Stimulated activated CD8-positive, alpha-beta memory T cell treated with anti-CD3 and anti-CD28 coated beads, Interleukin-12 subunit alpha, Interleukin-12 subunit beta, amount 100 ng/mL, for 4 hours (primary cell): ENCODE results near the gene ITGA3.
A peak's percentile ranks its signal among the peaks of the same experiment; 100 is the strongest.
"Not testable (repeated sequence)": the region's sequence is repeated elsewhere in the genome, so short reads cannot be mapped to it uniquely, and the experiment has no call there.

ENCODE experiments used
- DNase-seq: peaks from one replicate; pipeline ENCODE4 v3.0.0-alpha.2; 2020; ENCODE audit warnings: low read depth

ITGA3 gene

DNA sequence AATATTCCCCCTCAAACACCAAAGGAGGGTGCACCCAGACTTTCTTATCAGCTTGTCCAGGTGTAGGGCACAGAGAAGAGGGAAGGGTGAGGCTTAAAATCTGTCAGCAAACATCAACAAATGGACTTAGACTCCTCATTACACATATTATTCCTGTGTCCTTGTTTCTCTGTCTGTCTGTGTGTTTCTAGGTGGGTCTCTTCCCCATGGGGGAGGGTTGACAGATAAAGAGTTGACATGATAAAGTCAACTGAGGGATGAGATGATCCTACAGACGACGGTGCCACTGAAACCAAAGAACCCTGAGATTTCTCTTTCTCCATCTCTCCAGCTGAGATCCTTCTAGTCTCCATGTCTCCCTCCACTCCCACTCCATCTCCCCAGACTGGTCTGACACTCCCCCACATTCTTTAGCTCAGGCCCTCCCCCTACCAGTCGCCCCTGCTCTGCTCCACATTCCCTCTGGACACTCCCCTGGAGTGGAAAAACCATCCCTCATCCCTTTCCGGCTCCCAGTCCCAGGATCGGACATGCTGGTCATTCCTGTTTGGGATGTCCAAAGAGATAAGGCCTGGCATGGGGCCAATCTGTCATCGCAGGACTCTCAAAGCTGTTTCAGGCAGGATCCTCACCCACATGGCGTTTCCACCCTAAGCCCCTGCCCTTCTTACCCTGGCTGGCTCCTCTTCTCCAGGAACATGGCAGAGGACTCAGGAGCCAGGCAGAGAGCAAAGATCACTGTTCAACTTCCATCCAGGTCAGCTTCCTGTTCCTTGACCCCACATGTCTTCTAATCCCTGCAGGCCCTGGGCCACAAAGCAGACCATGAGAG, 2.9 kb upstream of the ITGA3 start:
- DNase-seq: no peak

DNA sequence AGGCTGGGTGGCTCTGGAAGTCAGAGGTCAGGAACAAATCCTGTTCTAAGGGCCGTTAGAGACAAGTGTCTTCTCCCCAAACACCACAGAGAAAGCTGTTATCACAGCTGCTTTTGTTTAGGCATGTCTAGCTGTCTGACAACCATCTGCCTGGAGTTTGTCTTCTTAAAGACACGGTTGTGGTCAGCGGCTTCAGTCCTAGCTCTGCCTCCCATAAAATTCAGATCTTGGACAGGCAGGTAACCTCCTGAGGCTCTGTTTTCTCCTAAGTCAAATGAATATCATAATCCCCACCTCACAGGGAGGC, 2.3 kb upstream of the ITGA3 start:
- DNase-seq: no peak

DNA sequence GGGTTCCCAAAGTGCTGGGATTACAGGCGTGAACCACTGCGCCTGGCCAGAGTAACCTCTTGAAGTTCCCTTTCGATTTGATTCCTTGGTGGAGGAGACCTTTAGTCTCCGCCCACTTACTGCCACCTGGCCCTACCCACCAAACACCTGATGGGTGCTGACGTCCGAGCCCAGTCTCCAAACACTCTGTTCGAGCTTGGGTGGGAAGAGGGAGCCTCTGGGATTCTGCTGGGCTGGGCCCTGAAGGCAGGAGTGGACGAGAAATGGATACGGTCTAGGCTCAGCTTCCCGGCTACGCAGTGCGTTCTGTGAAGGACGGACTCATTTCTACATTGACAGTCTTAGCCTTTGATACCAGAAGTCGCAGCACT, 870 bp upstream of the ITGA3 start:
- DNase-seq: no peak

DNA sequence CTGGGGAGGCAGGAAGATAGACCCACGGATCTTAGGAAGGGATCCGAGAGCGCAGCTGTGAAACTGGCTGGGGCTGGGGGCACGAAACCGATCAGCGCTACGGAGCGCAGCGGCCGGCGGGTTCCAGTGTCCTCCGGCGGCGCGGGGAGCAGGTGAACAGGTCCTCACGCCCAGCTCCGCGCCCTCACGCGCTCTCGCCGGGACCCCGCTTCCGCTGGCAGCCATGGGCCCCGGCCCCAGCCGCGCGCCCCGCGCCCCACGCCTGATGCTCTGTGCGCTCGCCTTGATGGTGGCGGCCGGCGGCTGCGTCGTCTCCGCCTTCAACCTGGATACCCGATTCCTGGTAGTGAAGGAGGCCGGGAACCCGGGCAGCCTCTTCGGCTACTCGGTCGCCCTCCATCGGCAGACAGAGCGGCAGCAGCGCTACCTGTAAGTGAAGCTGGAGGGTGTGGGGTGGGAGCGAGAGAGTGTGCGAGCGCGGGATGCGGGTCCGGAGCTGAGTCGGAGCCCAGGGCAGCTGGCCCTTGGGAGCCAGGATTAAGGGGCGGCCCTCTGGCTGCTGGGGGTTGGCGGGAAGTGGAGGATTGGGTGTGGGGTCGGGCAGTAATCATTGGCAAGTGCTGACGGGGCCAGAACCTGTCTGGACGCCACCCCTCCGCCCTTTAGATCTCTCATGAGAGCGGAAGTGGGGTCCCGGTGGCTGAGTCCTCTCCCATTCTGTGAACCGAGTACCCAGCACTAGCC, 479 bp downstream of the ITGA3 start:
- DNase-seq: peak; percentile 35

DNA sequence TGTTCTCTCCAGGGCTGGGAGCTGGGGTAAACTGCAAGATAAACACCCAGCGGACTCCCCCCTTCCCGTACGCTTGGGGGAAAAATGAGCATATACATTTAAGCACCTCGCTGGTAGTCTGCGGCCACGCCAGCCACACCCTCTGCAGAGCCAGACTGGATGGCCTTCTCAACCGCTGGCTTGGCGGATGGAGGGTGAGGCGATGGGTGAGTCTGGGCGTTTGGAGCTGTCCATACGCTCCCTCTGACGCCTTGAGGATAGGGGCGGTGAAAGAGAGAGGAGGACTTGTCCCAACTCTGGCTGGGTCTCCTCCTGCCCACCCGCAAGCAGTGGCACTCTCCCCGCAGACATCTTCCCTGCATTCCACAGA, 1.0 kb downstream of the ITGA3 start:
- no peak for DNase-seq

DNA sequence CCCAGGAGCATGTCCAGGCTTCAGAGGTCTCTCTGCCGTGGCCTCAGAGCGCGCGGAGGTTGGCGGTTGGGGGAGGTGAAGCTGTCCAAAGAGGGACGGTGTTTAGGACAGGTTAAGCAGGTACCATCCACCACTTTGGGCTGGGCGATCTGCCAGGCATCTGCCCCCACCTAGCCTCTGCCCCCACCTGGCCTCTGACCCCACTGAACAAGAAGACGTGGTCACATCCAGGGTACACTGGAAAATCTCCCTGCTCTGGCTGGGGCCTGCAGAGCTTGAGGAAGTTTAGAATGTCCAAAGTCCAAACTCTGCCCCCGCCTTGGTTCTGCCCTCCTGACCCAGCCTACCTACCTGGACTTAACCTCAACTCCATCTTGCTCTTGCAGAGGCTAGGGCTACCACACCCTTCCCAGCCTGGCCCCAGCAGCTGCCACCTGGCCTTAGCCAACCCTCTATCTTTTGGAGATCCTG, 1.6 kb downstream of the ITGA3 start:
- DNase-seq: no peak

DNA sequence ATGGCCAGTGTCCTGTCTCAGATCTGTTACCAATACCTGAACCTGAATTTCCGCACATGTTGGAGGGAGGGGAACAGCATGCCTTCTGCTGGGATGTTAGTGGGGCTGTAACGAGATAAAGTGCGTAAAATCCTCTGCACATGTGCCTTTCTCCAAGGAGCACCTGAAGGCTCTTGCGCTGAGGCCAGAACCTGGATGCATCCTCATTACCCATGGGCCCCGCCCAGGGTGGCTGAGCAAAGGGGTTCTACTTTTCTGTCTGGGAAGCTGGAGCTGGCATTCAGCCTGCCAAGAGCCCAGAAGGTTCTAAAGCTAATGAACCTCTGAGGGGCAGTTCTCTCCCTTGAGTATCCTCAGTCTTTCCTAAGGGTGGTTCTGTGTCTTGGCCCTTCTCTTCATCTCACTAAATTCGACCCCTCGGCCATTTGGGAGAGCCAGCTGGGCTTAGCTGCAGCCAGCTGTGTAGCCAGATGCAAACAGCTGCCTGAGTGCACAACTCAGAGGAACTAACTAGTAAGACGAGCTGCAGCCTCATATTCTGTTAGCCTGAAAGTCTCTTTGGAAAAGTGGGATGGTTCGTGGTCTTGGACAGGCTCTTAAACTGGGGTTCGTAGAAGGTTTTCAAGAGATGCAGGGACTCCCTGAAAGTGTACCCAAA, 2.5 kb downstream of the ITGA3 start:
- DNase-seq: no peak

DNA sequence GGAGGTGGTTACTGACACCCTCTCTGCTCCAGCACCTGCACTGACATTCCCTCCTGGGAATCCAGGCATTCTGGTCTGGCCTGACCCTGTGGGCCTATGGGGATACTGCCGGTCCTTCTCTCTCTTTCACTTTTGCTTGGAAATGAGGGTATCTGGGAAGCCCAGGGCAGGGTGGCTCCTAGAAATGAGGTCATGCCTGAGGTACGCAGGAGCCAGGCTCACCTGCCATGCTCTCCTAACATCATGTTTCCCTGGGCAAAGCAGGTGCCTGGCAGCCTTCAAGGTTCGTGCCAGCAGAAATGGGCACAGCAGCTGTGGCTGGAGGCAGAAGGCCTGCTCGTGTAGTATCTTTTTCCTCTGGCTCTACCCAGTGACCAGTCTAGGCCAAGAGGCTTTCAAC, 3.3 kb downstream of the ITGA3 start:
- DNase-seq: no peak

DNA sequence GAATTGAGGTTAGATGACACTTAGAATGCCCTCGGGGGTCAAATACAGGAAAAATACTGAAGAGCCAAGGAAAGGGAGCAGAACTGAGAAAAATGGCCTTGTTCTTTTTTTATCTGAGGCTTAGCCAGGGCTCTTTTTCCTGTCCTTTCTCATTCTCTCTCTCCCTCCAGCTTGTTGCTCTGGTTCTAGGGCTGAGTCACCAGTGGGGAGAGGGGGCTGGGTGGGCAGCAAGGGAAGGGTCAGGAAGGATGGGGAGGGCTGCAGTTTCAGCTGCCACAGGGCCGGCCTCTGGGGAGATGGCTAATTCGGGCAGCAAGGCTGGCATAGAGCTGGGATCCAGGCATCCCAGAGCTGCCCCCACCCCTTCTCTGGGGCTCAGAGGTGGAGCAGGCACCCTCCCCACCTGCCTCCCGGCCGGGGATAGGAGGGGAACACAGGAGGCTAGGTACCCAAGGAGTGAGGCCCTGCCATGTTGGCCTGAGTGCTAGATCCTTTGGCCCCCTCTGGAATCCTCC, 3.9 kb downstream of the ITGA3 start:
- no peak for DNase-seq

DNA sequence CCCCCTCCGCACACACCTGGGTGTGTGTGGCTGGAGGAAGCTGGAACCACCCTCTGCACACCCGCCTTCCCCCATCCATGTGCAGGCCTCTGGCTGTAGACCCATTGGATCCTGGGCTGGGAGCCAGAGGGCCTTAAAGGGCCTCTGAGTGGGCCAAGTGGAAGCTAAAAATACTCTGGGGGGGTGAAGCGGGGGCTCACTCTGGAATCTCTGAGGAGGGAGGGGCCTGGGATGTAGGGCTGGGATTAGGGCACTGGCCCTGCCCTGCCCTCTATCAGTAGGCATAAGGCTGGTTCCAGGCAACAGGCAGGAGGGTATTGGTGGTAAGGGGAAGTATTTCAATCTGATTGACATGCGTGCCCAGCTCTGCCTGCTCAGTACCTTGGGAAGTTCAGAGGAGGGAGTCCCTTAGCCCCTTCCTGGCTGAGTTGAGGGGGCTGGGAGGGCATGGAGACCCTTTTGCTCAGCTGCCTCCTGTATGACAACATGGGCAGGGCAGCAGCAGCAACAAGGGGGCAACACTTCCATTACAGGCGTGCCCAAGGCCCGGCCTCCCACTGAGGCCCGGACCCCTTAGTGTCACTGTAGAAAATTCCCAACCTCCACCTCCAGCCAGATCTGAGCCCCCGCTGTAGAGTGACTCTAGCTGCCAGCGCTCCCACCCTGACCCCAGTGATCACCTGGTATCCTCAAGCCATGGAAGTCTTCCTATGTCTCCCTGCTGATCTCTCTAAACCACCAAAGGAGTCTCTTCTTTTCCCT, 5.2 kb downstream of the ITGA3 start:
- DNase-seq: no peak

DNA sequence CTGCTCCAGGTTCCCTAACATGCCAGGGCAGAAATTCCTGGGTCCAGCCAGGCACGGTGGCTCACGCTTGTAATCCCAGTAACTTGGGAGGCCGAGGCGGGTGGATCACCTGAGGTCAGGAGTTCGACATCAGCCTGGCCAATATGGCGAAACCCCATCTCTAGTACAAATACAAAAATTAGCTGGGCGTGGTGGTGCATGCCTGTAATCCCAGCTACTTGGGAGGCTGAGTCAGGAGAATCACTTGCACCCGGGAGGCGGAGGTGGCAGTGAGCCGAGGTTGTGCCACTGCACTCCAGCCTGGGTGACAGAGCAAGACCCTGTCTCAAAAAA, 5.8 kb downstream of the ITGA3 start:
- DNase-seq: not testable (repeated sequence)

DNA sequence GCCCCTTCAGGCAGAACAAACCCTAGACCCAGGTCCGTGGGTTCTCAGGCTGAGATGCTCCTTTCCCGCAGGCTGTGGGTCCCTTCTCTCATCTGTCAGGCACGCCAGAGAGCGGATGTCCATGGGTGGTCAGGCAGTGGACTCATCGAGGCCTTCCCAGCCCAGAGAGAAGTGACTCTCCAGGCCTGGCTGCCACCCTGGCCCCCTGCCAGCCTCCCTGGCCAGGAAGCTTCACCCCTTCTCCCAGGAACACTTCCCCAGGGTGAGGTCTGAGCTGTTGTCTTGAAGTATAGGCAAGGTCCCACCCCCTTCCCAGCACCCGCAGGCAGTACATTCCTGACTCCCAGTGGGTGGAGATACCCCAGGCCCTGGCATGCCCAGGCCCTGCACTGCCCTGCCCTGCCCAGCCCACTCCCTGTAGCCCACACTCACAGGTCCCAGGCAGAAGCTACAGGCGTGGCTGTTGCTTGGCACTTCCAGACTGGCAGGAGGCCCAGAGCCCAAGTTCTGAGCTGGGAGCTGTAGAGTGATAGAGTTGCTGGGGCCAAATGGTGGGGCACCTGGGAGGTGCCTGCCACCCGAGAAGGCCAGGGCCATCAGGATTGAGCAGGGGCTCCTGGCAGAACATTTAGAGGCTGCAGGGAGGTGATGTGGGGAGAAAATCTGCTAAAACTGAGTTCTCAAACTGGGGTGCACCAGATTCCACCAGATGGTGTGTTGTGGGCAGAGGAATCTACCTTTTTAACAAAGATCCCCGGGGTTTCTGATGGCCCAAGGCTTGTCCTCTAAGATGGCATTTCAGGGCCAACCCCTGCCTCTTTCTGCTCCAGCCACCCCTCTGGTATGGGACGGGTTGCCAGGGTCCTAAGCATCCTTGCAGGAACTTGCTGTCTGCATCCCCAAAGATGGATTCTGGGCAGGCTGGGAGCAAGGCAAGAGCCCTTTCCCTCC, 6.7 kb downstream of the ITGA3 start:
- no peak for DNase-seq

DNA sequence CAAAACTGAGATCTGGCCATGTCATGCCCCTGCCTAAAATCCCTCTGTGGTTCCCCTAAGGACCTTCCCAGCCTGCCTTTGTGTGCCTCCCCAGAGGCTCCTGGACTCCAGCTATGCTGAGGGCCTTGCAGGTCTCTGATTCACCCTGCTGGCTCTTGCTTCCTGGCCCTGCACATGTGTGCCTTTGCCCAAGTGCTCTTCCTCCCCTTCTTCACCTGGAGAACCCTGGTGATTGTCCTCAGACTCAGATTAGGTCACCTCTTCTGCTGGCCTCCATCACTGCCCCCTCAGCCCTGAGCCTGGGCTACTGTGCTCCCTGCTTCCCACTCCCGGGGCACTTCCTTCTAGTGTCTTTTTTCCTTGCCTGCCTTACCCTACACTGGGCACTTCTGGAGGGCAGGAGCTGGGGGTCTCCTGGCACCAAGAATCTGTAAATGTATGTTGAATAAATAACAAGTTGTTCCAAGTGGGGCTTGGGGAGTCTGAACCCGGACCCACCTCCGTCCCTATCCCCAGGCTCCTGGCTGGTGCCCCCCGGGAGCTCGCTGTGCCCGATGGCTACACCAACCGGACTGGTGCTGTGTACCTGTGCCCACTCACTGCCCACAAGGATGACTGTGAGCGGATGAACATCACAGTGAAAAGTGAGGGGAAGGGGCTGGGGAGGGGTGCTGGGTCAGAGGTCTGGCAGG, 7.8 kb downstream of the ITGA3 start:
- no peak for DNase-seq

DNA sequence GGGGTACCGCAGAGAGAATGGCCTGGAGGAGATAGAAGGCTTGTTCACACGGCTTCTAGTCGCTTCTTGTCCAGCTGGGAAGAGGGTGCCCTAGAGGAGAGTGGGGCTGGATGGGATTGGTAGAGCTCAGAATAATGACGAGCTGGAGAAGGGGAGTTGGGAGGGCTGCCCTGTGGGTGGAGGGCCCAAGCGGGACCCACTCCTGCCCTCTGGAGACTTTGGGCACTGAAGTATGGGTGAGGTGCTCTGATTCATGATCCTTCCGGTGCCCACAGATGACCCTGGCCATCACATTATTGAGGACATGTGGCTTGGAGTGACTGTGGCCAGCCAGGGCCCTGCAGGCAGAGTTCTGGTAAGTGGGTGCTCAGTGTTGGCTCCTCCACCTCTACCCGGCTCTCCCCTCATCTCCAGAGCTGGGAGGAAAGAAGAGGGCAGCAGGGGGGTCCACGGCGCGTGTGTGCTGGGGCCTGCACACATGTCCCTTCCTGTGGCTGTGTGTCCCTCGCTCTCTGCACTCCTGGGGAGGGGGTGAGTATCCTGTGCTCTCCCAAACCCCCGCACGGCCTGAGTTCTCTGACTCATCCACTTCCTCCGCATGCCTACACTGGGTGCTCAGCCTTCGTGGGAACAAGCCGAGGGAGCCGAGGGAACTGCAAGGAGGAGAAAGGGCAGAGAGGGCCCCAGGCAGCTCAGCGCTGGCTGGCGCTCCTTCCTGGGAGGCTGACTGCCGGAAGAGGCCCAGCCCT, 8.5 kb downstream of the ITGA3 start:
- no peak for DNase-seq

DNA sequence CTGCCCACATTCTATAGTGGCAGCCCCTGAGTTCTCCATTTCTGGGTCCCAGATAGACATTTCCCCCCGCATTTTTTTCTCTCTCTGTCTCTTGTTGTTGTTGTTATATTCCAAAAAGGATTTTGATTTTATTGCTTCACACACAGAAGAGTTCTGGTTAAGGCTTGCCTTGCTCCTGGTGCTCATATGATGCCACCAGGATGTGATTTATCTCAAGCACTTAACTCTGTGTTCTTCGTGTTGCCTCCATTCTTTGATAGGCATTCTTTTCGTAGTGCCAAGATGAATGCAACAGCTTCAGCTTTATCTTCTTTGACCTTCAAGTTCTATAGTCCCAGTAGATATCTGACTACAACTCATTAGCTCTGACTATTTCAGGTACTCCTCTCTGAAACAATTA, 9.1 kb downstream of the ITGA3 start:
- DNase-seq: no peak

DNA sequence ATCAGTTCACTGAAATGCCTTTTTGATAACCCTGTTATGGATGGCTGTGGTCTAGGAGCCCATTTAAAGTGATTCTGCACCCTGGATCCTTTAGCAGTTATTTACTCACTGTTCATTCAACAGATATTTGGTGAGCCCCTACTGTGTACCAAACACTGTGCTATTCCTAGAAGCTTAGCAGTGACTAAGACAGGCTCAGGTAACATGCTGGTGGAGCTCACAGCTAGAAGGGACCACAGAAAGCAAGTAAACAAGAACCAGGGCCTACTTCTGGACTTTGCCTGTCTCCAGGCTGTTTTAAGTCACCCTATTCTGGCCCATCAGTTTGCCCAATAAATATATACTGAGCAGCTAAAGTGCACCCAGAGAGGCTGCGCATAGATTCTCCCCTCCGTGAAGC, 11.1 kb downstream of the ITGA3 start:
- DNase-seq: no peak

DNA sequence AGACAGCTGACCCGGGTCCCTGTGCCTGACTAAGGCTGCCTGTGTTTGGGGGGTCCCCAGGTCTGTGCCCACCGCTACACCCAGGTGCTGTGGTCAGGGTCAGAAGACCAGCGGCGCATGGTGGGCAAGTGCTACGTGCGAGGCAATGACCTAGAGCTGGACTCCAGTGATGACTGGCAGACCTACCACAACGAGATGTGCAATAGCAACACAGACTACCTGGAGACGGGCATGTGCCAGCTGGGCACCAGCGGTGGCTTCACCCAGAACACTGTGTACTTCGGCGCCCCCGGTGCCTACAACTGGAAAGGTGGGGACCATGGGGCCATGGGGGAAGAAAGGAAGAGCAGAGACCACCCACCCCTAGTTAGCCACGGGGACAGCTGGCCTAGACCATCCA, 12.1 kb downstream of the ITGA3 start:
- DNase-seq: no peak

DNA sequence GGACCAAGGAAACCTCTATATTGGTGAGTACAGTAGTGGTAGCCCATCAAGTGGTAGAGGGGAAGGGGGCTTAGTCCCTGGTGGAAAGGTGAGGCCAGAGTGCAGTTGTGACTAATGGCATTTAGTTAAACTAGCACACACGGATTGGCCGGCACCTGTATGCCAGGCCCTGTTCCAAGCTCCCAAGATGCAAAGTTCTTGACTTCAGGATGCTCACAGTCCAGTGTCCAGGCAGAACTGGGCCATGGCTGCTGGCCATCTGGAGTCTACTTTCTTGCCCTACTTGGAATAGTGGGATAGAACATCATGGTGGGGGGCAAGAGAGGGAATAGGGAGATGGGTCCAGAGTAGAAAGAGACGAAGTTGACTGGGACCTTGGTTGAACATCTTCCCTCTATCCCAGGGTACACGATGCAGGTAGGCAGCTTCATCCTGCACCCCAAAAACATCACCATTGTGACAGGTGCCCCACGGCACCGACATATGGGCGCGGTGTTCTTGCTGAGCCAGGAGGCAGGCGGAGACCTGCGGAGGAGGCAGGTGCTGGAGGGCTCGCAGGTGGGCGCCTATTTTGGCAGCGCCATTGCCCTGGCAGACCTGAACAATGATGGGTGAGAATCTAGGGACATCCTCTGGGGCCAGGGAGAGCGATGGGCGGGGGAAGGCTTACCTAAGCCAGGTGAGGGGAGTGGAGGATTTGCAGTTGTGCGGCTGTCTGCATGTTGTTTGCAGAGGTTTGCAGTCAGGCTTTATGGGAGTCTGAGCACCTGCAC, 15.2 kb downstream of the ITGA3 start:
- DNase-seq: no peak

DNA sequence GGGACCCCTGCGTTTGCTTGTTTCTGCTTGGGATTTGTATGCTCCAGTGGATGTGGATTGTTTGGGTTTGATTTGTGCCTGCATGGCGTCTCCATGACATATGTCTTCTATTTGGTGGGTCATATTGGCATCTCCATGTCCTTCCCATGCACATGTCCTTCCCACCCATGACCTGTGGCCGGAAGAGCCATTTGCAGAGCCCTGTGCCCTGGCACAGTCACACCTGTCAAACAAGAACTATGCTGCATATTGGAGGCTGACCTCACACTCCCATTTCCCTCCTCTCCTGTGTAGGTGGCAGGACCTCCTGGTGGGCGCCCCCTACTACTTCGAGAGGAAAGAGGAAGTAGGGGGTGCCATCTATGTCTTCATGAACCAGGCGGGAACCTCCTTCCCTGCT, 15.8 kb downstream of the ITGA3 start:
- DNase-seq: no peak
